Measurements from ENCODE around the gene KDM6A.

GRCh38 chrX:44890247-44890646, 17.3 kb downstream of the KDM6A start:
- TF ChIP-seq, protein P1, sequence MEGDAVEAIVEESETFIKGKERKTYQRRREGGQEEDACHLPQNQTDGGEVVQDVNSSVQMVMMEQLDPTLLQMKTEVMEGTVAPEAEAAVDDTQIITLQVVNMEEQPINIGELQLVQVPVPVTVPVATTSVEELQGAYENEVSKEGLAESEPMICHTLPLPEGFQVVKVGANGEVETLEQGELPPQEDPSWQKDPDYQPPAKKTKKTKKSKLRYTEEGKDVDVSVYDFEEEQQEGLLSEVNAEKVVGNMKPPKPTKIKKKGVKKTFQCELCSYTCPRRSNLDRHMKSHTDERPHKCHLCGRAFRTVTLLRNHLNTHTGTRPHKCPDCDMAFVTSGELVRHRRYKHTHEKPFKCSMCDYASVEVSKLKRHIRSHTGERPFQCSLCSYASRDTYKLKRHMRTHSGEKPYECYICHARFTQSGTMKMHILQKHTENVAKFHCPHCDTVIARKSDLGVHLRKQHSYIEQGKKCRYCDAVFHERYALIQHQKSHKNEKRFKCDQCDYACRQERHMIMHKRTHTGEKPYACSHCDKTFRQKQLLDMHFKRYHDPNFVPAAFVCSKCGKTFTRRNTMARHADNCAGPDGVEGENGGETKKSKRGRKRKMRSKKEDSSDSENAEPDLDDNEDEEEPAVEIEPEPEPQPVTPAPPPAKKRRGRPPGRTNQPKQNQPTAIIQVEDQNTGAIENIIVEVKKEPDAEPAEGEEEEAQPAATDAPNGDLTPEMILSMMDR (IDR thresholded peaks at IDR 0.05), result no peak
- TF ChIP-seq ZFX (IDR thresholded peaks at IDR 0.05; ENCODE audit: borderline replicate concordance), result no peak

All from 22Rv1 (cell line).